ENCODE results near the gene TAGAP. TPM values are rescaled to one million over a fixed set of nuclear protein-coding genes. Genes with fewer than 3 reads are reported as not detected.

The TAGAP gene
- total and polyA plus RNA-seq, 9 of the 15 experiments (the other 6 are each of a cell fraction or from before 2014, with no cell fraction given), result 0.07 TPM; not detected in 8

GRCh38 chr6:159063549-159063948, 18.8 kb upstream of the TAGAP start (continued):
- TF ChIP-seq IRF1 (CRISPR knock-in tag; IDR thresholded peaks at IDR 0.05; ENCODE audit: borderline replicate concordance), result no peak

GRCh38 chr6:159062976-159063375, 18.2 kb upstream of the TAGAP start:
- H3K4me3 ChIP-seq, result no peak overlapping the region
- 0% methylated on average over 2 of the region's 2 CpGs for WGBS (ENCODE audit: insufficient coverage, low coverage, missing lambda C conversion rate)
- POLR2A ChIA-PET, result interaction anchor here (1.3 kb wide), 1 partner anchor 10 kb away, joined by 3 read pairs; no protein-coding TSS in a partner anchor
- no peaks in the 10 kb centered on the region for H3K79me2 ChIP-seq (ENCODE audit: control insufficient read depth, insufficient read depth, low read length)
- no TSS peak for BruUV-seq (replicated peaks)
- FAIRE-seq (no peak), ATAC-seq (no peak), DNase-seq (ENCODE audit: extremely low read depth in 1 of 4, low spot score in 3 of 4) (no peak)
- no peak overlapping the region for H2AFZ ChIP-seq (ENCODE audit: low read depth, low read length)
- H3K36me3 ChIP-seq (ENCODE audit: control insufficient read depth, insufficient read depth, low read length), result no peaks in the 10 kb centered on the region
- no peaks in the 10 kb centered on the region for H3K9me3 ChIP-seq (replicated peaks; ENCODE audit: control insufficient read depth, insufficient read depth, low read depth, low read length)
- H3K4me1 ChIP-seq (replicated peaks in 1 of 2; ENCODE audit: control insufficient read depth in 2 of 2, insufficient read depth in 2 of 2, low read length in 2 of 2), result no peaks in the 10 kb centered on the region
- peaks cover 41 to 57% of the 10 kb centered on the region in 2 experiments; a peak in 4 of 5 replicates for H3K27me3 ChIP-seq (ENCODE audit: control insufficient read depth in 2 of 2, insufficient read depth in 2 of 2, low read length in 2 of 2)
- no peak overlapping the region for H3K4me2 ChIP-seq (ENCODE audit: insufficient read depth, low read length)
- in situ Hi-C loops (cut with MboI), result no loop called here
- intact Hi-C loops (cut with micrococcal nuclease), result no loop called here
- no peak for TF ChIP-seq KLF10 (CRISPR knock-in tag; IDR thresholded peaks at IDR 0.05)
- no peak for TF ChIP-seq SMAD1 (IDR thresholded peaks at IDR 0.05; ENCODE audit: low read depth, low read length, partially characterized antibody)
- no peak for TF ChIP-seq GATAD2A (IDR thresholded peaks at IDR 0.05)
- TF ChIP-seq MNT (conservative IDR thresholded peaks at IDR 0.05), result no peak
- TF ChIP-seq GATAD2B (IDR thresholded peaks at IDR 0.05; ENCODE audit: borderline replicate concordance), result no peak
- H3K9me1 ChIP-seq (ENCODE audit: control insufficient read depth, insufficient read depth, low read length), result no peaks in the 10 kb centered on the region
- H3K27ac ChIP-seq (ENCODE audit: extremely low read depth, low read depth, low read length), result no peak overlapping the region
- no peaks in the 10 kb centered on the region for H4K20me1 ChIP-seq (replicated peaks; ENCODE audit: control insufficient read depth, insufficient read depth, low read length)
- H3K9ac ChIP-seq (ENCODE audit: insufficient read depth in 1 of 2, low read depth in 2 of 2, low read length in 2 of 2), result no peak overlapping the region
- CTCF ChIA-PET (ENCODE audit: low intra/inter-chr PET ratio), result no interaction called here
